Body of pancreas (tissue), 4 donors: ENCODE data around the gene FNDC3B. TPM values are rescaled to one million over a fixed set of nuclear protein-coding genes. Genes with fewer than 3 reads are reported as not detected.

Source experiments
- ATAC-seq: fragments of 150-250 bp; one replicate; pipeline ENCODE4 v1.9.1; 2016
- DNase-seq, 4 donors: peaks; one replicate each; pipeline ENCODE4 v3.0.0-alpha.2; 2019
- H3K27ac ChIP-seq, 4 donors: fragments of 200-600 bp; sonication (generic); 1 replicate in 3 of 4; 2 replicates in 1 of 4; pipeline versions ENCODE4 v1.5.1 to v1.6.1; 2016 to 2019; ENCODE audit warnings: mild to moderate bottlenecking in 1 of 4, mixed read lengths in 1 of 4, moderate library complexity in 1 of 4
- H3K27me3 ChIP-seq, 2 donors: fragments of 200-600 bp; sonication (generic); one replicate each; pipeline ENCODE4 v1.6.0; 2016; ENCODE audit warnings: mild to moderate bottlenecking in 1 of 2
- H3K36me3 ChIP-seq, 2 donors: fragments of 200-600 bp; sonication (generic); replicated peaks in 1 of 2; 2 replicates each; pipeline ENCODE4 v1.5.1; 2016; ENCODE audit warnings: low read depth in 2 of 2; ENCODE audit not compliant: insufficient read depth in 1 of 2
- H3K4me1 ChIP-seq: fragments of 200-600 bp; sonication (generic); one replicate; pipeline ENCODE4 v1.6.0; 2016
- H3K4me3 ChIP-seq, 2 donors: fragments of 200-600 bp; sonication (generic); 1 replicate in 1 of 2; 2 replicates in 1 of 2; pipeline ENCODE4 v1.5.1; 2016 to 2019
- H3K9me3 ChIP-seq, 3 donors: fragments of 200-600 bp; sonication (generic); 1 replicate in 2 of 3; 2 replicates in 1 of 3; pipeline ENCODE4 v1.5.1; 2016
- CTCF ChIP-seq, 7 experiments: fragments of 450-650 bp in 4 of 7; fragments of 200-600 bp in 3 of 7; sonication (generic) in 3 of 7; IDR thresholded peaks; one replicate each; pipeline ENCODE4 v1.5.1; 2016 to 2019; ENCODE audit warnings: antibody characterized with exemption in 7 of 7
- POLR2A ChIP-seq, 3 donors: fragments of 450-650 bp; IDR thresholded peaks; one replicate each; pipeline ENCODE4 v1.6.1; 2016; ENCODE audit warnings: antibody characterized with exemption in 3 of 3, mild to moderate bottlenecking in 2 of 3
- WGBS, 2 donors: methylation state at CpG; one replicate each; pipeline ENCODE4 v1.1.5; 2017; 5-methylcytosine and 5-hydroxymethylcytosine counted together
- intact Hi-C: fragments of 100-400 bp; cut with DNase I; formaldehyde crosslinking; loops from one replicate; pipeline ENCODE4 v1.15.1; 2023
- total RNA-seq, 2 donors: library from RNA; depleted of rRNA; stranded (reverse); fragments of >200 nt; gene quantifications; one replicate each; pipeline ENCODE4 v1.1.0, GENCODE V29; 2016

Gene FNDC3B
- total RNA-seq, 2 donors from 2014 or later = 64.3 to 86.0 TPM

GRCh38 chr3:172100482-172100881, 61.1 kb downstream of the FNDC3B start:
- Histone ChIP-seq H3K36me3 (no peaks in the 10 kb centered on the region), H3K9me3 (no peaks in the 10 kb centered on the region), H3K4me3 (no peak overlapping the region), H3K4me1 (peaks cover 90% of the 10 kb centered on the region), H3K27me3 (no peaks in the 10 kb centered on the region), H3K27ac (peak overlapping the region in 3 of 4 donors; percentile 22 to 80 (median 66))
- TF ChIP-seq CTCF (IDR thresholded peaks at IDR 0.05) = no peak
- no peak for TF ChIP-seq POLR2A (IDR thresholded peaks at IDR 0.05)
- DNase-seq (no peak), ATAC-seq (no peak)
- intact Hi-C loops = no loop called here
- 42 to 49% methylated on average over 2 of the region's 2 CpGs for WGBS, 2 donors

GRCh38 chr3:172101107-172101506, 61.7 kb downstream of the FNDC3B start:
- intact Hi-C loops = no loop called here
- no peaks in the 10 kb centered on the region for H3K9me3 ChIP-seq
- ATAC-seq = no peak
- WGBS, 2 donors = 19 to 34% methylated on average over 3 of the region's 3 CpGs
- H3K27ac ChIP-seq = peak overlapping the region in 3 of 4 donors; percentile 22 to 80 (median 66)
- H3K27me3 ChIP-seq = no peaks in the 10 kb centered on the region
- TF ChIP-seq POLR2A (IDR thresholded peaks at IDR 0.05) = no peak
- no peak overlapping the region for H3K4me3 ChIP-seq
- DNase-seq = no peak
- H3K36me3 ChIP-seq = no peaks in the 10 kb centered on the region
- H3K4me1 ChIP-seq = peaks cover 87% of the 10 kb centered on the region

- Histone ChIP-seq H3K9me3 (no peaks in the 10 kb centered on the region), H3K4me1 (peaks cover 88% of the 10 kb centered on the region), H3K27ac (peak overlapping the region in 3 of 4 donors; percentile 22 to 80 (median 66)), H3K27me3 (no peaks in the 10 kb centered on the region), H3K36me3 (no peaks in the 10 kb centered on the region), H3K4me3 (no peak overlapping the region)
- WGBS, 2 donors = 26 to 29% methylated on average over 5 of the region's 5 CpGs
- TF ChIP-seq CTCF (IDR thresholded peaks at IDR 0.05) = no peak
- no peak for TF ChIP-seq POLR2A (IDR thresholded peaks at IDR 0.05)
- intact Hi-C loops = no loop called here
- ATAC-seq (peak; percentile 49), DNase-seq (peak; percentile 56 to 75 (median 69))
Observed at GRCh38 chr3:172102123-172102882, 62.9 kb downstream of the FNDC3B start.

GRCh38 chr3:172102883-172103310, 63.5 kb downstream of the FNDC3B start:
- peak overlapping the region in 3 of 4 donors; percentile 22 to 80 (median 66) for H3K27ac ChIP-seq
- H3K9me3 ChIP-seq = no peaks in the 10 kb centered on the region
- intact Hi-C loops = no loop called here
- 15 to 30% methylated on average over 3 of the region's 3 CpGs for WGBS, 2 donors
- no peak for DNase-seq
- no peaks in the 10 kb centered on the region for H3K27me3 ChIP-seq
- H3K4me3 ChIP-seq = no peak overlapping the region
- no peak for TF ChIP-seq POLR2A (IDR thresholded peaks at IDR 0.05)
- TF ChIP-seq CTCF (IDR thresholded peaks at IDR 0.05) = no peak
- H3K36me3 ChIP-seq = no peaks in the 10 kb centered on the region
- peaks cover 88% of the 10 kb centered on the region for H3K4me1 ChIP-seq
- ATAC-seq = no peak

GRCh38 chr3:172103724-172104123, 64.3 kb downstream of the FNDC3B start:
- Histone ChIP-seq H3K27ac (peak overlapping the region in 3 of 4 donors; percentile 43 to 80 (median 66)), H3K4me3 (no peak overlapping the region), H3K9me3 (no peaks in the 10 kb centered on the region), H3K27me3 (no peaks in the 10 kb centered on the region), H3K4me1 (peaks cover 87% of the 10 kb centered on the region), H3K36me3 (no peaks in the 10 kb centered on the region)
- 38 to 50% methylated on average over 2 of the region's 2 CpGs for WGBS, 2 donors
- intact Hi-C loops = no loop called here
- no peak for TF ChIP-seq CTCF (IDR thresholded peaks at IDR 0.05)
- no peak for TF ChIP-seq POLR2A (IDR thresholded peaks at IDR 0.05)
- DNase-seq (no peak), ATAC-seq (no peak)
